Measurements from ENCODE around the gene TUBA3E.
"Not testable (repeated sequence)": the region's sequence is repeated elsewhere in the genome, so short reads cannot be mapped to it uniquely, and the experiment has no call there.

The TUBA3E gene

DNA sequence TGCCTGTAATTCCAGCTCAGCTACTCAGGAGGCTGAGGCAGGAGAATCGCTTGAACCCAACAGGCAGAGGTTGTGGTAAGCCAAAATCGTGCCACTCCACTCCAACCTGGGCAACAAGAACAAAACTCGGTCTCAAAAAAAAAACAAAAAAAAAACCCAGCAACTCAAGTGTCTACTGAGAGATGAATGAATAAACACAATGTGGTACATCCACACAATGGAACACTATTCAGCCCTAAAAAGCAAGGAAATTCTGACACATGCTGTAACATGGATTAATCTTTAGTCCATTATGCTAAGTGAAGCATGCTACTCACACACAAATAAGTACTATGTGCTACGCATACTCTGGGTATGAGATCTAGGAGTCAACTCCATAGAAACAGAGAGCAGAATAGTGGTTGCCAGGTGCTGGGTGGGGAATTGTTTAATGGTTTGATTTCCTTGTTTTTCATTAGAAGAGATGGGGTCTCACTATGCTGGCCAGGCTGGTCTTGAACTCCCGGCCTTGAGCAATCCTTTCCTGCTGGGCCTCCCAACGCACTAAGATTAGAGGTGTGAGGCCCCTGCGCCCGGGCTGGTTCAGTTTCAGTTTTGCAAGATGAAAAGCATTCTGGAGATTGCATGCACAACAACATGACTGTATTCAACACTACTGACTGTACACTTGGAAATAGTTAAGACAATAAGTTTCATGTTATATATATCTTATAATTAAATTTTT is 32.8 kb downstream of the TUBA3E start:
- Histone ChIP-seq H3K27ac (no peak overlapping the region), H3K4me3 (ENCODE audit: low read depth in 1 of 2, low read length in 1 of 2) (no peak overlapping the region), H3K9me3 (no peaks in the 10 kb centered on the region), H3K4me1 (ENCODE audit: control insufficient read depth in 1 of 2, insufficient read depth in 1 of 2, low read depth in 1 of 2, low read length in 1 of 2) (no peaks in the 10 kb centered on the region), H3K36me3 (peaks cover 65% of the 10 kb centered on the region), H3K27me3 (no peaks in the 10 kb centered on the region)
- TF ChIP-seq, protein P1, sequence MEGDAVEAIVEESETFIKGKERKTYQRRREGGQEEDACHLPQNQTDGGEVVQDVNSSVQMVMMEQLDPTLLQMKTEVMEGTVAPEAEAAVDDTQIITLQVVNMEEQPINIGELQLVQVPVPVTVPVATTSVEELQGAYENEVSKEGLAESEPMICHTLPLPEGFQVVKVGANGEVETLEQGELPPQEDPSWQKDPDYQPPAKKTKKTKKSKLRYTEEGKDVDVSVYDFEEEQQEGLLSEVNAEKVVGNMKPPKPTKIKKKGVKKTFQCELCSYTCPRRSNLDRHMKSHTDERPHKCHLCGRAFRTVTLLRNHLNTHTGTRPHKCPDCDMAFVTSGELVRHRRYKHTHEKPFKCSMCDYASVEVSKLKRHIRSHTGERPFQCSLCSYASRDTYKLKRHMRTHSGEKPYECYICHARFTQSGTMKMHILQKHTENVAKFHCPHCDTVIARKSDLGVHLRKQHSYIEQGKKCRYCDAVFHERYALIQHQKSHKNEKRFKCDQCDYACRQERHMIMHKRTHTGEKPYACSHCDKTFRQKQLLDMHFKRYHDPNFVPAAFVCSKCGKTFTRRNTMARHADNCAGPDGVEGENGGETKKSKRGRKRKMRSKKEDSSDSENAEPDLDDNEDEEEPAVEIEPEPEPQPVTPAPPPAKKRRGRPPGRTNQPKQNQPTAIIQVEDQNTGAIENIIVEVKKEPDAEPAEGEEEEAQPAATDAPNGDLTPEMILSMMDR (IDR thresholded peaks at IDR 0.05) = no peak

DNA sequence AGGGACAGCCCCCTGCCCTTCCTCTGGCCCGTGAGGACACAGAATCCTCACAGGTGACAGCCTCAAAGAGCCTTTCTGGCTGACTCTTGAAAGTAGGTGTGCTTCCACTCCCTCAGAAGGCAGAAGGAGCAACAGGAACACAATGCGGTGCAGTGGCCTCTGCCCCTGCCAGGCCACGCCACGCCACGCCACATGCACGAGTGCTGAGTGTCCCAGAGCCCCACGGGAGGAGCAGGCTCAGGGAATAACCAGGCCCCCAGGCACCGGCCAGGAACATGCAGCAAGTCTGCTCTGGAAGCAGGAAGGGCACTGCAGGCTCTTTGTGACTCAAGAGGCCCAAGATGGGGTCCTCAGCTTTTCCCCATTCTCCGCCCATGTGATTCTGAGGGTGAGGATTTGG is 35.3 kb downstream of the TUBA3E start:
- Histone ChIP-seq H3K4me3 (ENCODE audit: low read depth in 1 of 2, low read length in 1 of 2) (no peak overlapping the region), H3K27ac (no peak overlapping the region), H3K36me3 (peaks cover 76% of the 10 kb centered on the region), H3K4me1 (ENCODE audit: control insufficient read depth in 1 of 2, insufficient read depth in 1 of 2, low read depth in 1 of 2, low read length in 1 of 2) (no peaks in the 10 kb centered on the region), H3K27me3 (no peaks in the 10 kb centered on the region), H3K9me3 (no peaks in the 10 kb centered on the region)
- TF ChIP-seq, protein P1 (IDR thresholded peaks at IDR 0.05) = no peak

DNA sequence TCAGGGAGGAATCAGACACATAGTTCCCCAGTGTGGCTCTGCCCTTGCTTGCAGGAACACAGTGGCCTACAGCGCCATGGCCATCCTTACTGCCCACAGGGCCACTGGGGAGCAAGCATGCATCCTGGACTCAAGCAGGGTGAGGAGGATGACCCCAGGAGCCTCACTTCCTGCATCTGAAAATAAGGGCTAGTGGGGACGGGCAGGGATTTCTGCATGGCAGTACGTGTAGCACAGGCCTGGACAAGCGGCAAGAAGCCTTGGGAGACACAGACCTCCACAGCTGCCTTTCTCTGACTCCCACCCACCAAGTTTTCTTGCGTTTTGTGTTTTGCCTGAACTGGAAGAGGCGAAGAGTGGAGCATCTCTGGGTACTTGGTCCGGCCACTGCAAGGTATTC is 35.8 kb downstream of the TUBA3E start:
- peaks cover 72% of the 10 kb centered on the region for H3K36me3 ChIP-seq
- H3K27ac ChIP-seq, H3K9me3 ChIP-seq: not testable (repeated sequence)

DNA sequence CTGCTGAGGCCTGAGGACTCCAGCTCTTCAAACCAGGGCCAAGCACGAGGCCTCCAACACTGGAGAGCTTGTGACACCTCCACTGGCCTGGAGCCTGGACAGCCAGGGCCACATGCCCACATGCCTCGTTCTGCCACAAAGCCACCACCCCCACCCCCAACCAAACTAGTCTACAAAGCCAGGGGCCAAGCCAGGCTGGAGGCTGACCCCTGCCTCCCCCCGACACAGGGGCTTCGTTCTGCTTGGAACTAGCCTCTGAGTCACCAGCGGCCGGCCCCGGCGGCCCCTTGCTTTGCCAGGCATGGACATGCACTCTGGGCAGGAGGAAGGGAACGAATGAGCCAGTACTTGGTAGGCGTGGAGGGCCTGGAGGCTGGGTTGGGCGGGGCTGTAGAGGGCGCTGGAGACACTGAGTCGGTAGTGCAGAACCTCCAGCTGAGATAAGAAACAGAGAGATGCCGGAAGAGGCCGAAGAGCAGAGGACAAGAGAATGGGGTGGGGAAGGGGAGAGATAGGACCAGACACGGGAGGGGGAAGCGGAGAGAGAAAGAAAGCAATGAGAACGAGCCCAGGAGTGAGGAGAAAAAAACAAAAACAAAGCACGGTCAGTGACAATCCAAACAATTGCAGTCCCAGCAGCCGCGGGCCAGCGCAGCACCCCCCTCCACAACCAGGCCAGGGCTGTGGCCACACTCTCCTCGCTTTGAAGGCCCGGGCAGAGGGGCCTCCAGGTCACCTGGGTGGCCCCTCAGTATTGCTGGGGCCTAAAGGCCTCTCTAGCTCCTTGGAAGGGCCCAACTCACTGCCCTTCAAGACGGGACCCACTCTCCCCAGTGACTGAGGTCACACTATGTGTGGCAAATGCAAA is 37.2 kb downstream of the TUBA3E start:
- not testable (repeated sequence) for H3K4me1 ChIP-seq (ENCODE audit: control insufficient read depth in 1 of 2, insufficient read depth in 1 of 2, low read depth in 1 of 2, low read length in 1 of 2); H3K9me3 ChIP-seq; H3K4me3 ChIP-seq (ENCODE audit: low read depth in 1 of 2, low read length in 1 of 2); H3K27ac ChIP-seq; H3K27me3 ChIP-seq
- peaks cover 60% of the 10 kb centered on the region for H3K36me3 ChIP-seq

More for the DNA sequence above, 35.8 kb downstream of the TUBA3E start:
- H3K4me3 ChIP-seq (ENCODE audit: low read depth in 1 of 2, low read length in 1 of 2); H3K27me3 ChIP-seq; H3K4me1 ChIP-seq (ENCODE audit: control insufficient read depth in 1 of 2, insufficient read depth in 1 of 2, low read depth in 1 of 2, low read length in 1 of 2): not testable (repeated sequence)

DNA sequence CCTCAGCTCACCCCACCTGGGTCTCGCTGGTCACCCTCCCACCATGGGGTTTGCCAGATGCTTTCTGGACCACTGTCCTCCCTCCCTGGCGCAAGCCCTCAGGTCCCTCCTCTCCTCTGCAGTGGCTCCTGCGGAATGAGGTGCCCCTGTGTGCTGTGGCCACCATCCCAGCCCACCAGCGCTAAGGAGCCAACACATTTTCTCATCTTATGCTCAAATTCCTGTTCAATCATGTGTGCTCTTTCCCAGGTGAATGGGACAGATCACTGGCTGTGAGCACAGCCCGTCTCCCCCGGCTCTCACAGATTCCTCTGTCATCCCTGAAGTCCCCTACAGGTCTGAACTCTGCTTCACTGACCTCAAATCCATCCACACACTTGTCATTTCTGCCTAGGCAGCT is 38.1 kb downstream of the TUBA3E start:
- Histone ChIP-seq H3K27ac (no peak overlapping the region), H3K27me3 (no peaks in the 10 kb centered on the region), H3K4me3 (ENCODE audit: low read depth in 1 of 2, low read length in 1 of 2) (no peak overlapping the region), H3K9me3 (no peaks in the 10 kb centered on the region), H3K36me3 (peaks cover 56% of the 10 kb centered on the region), H3K4me1 (ENCODE audit: control insufficient read depth in 1 of 2, insufficient read depth in 1 of 2, low read depth in 1 of 2, low read length in 1 of 2) (no peaks in the 10 kb centered on the region)
- TF ChIP-seq, protein P1 (IDR thresholded peaks at IDR 0.05) = no peak

DNA sequence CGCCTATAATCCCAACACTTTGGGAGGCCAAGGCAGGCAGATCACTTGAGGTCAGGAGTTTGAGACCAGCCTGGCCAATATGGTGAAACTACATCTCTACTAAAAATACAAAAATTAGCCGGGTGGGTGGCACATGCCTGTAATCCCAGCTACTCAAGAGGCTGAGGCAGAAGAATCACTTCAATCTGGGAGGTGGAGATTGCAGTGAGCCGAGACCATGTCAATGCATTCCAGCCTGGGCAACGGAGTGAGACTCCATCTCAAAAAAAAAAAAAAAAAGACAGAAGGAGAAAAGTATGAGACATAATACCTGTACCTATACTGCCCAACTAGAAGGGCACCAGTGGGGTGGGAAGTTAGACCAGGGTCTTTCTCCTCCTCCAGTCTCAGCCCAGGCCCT is 38.9 kb downstream of the TUBA3E start:
- H3K27me3 ChIP-seq; H3K4me1 ChIP-seq (ENCODE audit: control insufficient read depth in 1 of 2, insufficient read depth in 1 of 2, low read depth in 1 of 2, low read length in 1 of 2); H3K4me3 ChIP-seq (ENCODE audit: low read depth in 1 of 2, low read length in 1 of 2); H3K9me3 ChIP-seq; H3K27ac ChIP-seq: not testable (repeated sequence)
- H3K36me3 ChIP-seq = peaks cover 58% of the 10 kb centered on the region

DNA sequence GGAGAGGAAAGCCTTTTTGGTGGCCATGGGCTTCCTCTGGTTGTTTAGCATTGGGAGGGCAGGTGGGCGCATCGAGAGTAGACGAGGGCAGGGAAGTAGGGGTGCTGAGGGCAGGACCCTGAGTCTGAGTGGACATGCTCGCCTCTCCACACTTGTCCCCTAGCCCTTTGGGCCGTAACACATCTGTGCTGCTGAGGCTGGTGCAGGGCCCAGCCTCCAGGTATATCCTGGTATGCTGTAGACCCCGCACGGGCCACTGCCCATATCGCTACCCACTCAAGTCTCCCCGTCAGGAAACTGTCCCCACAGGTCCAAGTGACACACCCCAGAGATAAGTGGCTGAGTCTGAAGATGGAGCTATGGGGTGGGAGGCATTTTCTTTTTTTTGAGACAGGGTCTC is 39.6 kb downstream of the TUBA3E start:
- Histone ChIP-seq H3K4me3 (ENCODE audit: low read depth in 1 of 2, low read length in 1 of 2) (no peak overlapping the region), H3K36me3 (peaks cover 58% of the 10 kb centered on the region), H3K9me3 (no peaks in the 10 kb centered on the region), H3K27ac (no peak overlapping the region), H3K4me1 (ENCODE audit: control insufficient read depth in 1 of 2, insufficient read depth in 1 of 2, low read depth in 1 of 2, low read length in 1 of 2) (no peaks in the 10 kb centered on the region), H3K27me3 (no peaks in the 10 kb centered on the region)
- TF ChIP-seq, protein P1 (IDR thresholded peaks at IDR 0.05) = no peak

DNA sequence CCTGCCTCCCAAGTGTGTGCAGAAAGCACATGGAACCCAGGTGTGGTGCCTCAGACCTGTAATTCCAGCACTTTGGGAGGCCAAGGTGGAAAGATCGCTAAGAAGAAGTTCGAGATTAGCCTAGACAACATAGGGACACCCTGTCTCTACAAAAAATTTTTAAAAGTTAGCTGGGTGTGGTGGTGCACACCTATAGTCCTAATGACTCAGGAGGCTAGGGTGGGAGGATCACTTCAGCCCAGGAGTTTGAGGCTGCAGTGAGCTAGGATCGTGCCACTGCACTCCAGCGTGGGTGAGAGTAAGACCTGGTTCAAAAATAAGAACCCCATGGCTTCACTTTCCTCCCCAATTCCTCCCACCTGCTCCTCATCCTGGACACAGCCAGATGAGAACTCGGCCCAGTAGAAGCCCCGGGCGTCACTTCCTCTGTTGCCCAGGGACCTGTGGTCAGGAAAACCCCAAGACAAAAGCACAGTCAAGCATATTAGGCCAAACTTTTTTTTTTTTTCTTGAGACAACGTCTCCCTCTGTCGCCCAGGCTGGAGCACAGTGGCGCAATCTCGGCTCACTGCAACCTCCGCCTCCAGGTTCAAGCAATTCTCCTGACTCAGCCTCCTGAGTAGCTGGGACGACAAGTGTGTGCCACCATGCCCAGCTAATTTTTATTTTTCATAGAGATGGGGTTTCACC is 40.3 kb downstream of the TUBA3E start:
- H3K27ac ChIP-seq = not testable (repeated sequence)
- peaks cover 58% of the 10 kb centered on the region for H3K36me3 ChIP-seq

DNA sequence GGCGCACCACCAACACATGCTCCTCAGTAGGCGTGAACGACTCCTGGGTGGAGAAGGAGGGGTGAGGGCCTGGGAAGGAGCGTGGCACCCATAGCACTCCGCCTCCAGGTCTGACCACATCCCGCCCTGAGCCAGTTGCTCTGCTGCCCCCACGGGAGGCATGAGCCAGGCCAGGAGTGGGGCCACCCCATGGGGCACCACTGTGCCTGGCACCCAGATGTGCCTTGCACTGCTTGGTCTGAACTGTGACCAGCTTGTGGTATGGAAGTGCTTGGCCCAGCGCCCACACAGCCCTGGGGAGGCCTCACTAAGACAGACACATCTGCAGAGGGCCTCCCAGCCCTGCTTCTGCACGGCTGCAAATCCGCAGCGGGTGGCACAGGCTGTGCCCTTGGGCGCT is 40.9 kb downstream of the TUBA3E start:
- H3K36me3 ChIP-seq = peaks cover 58% of the 10 kb centered on the region
- H3K27ac ChIP-seq = not testable (repeated sequence)

More for the DNA sequence above, 40.3 kb downstream of the TUBA3E start:
- not testable (repeated sequence) for H3K4me3 ChIP-seq (ENCODE audit: low read depth in 1 of 2, low read length in 1 of 2); H3K4me1 ChIP-seq (ENCODE audit: control insufficient read depth in 1 of 2, insufficient read depth in 1 of 2, low read depth in 1 of 2, low read length in 1 of 2); H3K9me3 ChIP-seq; H3K27me3 ChIP-seq

More for the DNA sequence above, 40.9 kb downstream of the TUBA3E start:
- H3K9me3 ChIP-seq; H3K27me3 ChIP-seq; H3K4me1 ChIP-seq (ENCODE audit: control insufficient read depth in 1 of 2, insufficient read depth in 1 of 2, low read depth in 1 of 2, low read length in 1 of 2); H3K4me3 ChIP-seq (ENCODE audit: low read depth in 1 of 2, low read length in 1 of 2): not testable (repeated sequence)
